CD14-positive monocyte (primary cell): ENCODE measurements around the gene ATF7IP2. TPM values are rescaled to one million over a fixed set of nuclear protein-coding genes. Genes with fewer than 3 reads are reported as not detected.

ENCODE experiments used
- DNase-seq, 3 donors: peaks; one replicate each; pipeline ENCODE4 v3.0.0-alpha.2; 2011 to 2022
- H2AFZ ChIP-seq: 2 replicates; pipeline ENCODE4 v1.6.0; 2012; ENCODE audit warnings: mild to moderate bottlenecking, low read depth, low read length, inconsistent platforms; ENCODE audit not compliant: insufficient read depth, poor library complexity, severe bottlenecking
- H3K27ac ChIP-seq, 2 donors: 1 replicate in 1 of 2; 2 replicates in 1 of 2; pipeline ENCODE4 v1.5.1; 2012 to 2013; ENCODE audit warnings: low read length in 2 of 2, control low read depth in 1 of 2, inconsistent platforms in 1 of 2, low read depth in 1 of 2, mild to moderate bottlenecking in 1 of 2
- H3K27me3 ChIP-seq, 2 donors: one replicate each; pipeline versions ENCODE4 v1.6.0 to v1.6.1; 2011 to 2013; ENCODE audit warnings: low read length in 2 of 2; ENCODE audit not compliant: control insufficient read depth in 2 of 2, insufficient read depth in 2 of 2
- H3K36me3 ChIP-seq, 2 donors: replicated peaks in 1 of 2; 1 replicate in 1 of 2; 2 replicates in 1 of 2; pipeline versions ENCODE4 v1.5.1 to v1.6.1; 2012 to 2013; ENCODE audit warnings: low read length in 2 of 2, control low read depth in 1 of 2, inconsistent platforms in 1 of 2, mild to moderate bottlenecking in 1 of 2; ENCODE audit not compliant: insufficient read depth in 2 of 2, control insufficient read depth in 1 of 2
- H3K4me1 ChIP-seq, 2 donors: 1 replicate in 1 of 2; 2 replicates in 1 of 2; pipeline versions ENCODE4 v1.5.1 to v1.6.1; 2012 to 2013; ENCODE audit warnings: low read length in 2 of 2, control low read depth in 1 of 2, inconsistent platforms in 1 of 2, mild to moderate bottlenecking in 1 of 2, moderate library complexity in 1 of 2; ENCODE audit not compliant: insufficient read depth in 2 of 2, control insufficient read depth in 1 of 2
- H3K4me2 ChIP-seq: replicated peaks from 2 replicates; pipeline ENCODE3; 2012; ENCODE audit warnings: low read length, moderate library complexity, mild to moderate bottlenecking; ENCODE audit not compliant: poor library complexity, severe bottlenecking; ENCODE audit errors: extremely low read depth
- H3K4me3 ChIP-seq, 3 experiments: fragments of 200-600 bp in 1 of 3; sonication (generic) in 1 of 3; replicated peaks in 1 of 3; 1 replicate in 2 of 3; 2 replicates in 1 of 3; pipeline ENCODE4 v1.5.1; 2011 to 2013; ENCODE audit warnings: low read length in 3 of 3, mild to moderate bottlenecking in 3 of 3, control low read depth in 2 of 3, low read depth in 2 of 3, inconsistent platforms in 1 of 3, moderate library complexity in 1 of 3
- H3K79me2 ChIP-seq: 2 replicates; pipeline ENCODE4 v1.6.0; 2012; ENCODE audit warnings: mild to moderate bottlenecking, control low read depth, inconsistent platforms, low read length, moderate library complexity; ENCODE audit not compliant: insufficient read depth
- H3K9ac ChIP-seq: 2 replicates; pipeline ENCODE4 v1.6.0; 2017; ENCODE audit warnings: low read length, mild to moderate bottlenecking; ENCODE audit not compliant: insufficient read depth, poor library complexity, severe bottlenecking
- H3K9me3 ChIP-seq, 2 donors: replicated peaks in 1 of 2; 1 replicate in 1 of 2; 2 replicates in 1 of 2; pipeline versions ENCODE4 v1.5.1 to v1.6.1; 2012 to 2013; ENCODE audit warnings: low read length in 2 of 2, control low read depth in 1 of 2; ENCODE audit not compliant: control insufficient read depth in 1 of 2, insufficient read depth in 1 of 2
- H4K20me1 ChIP-seq: 2 replicates; pipeline ENCODE4 v1.6.0; 2012; ENCODE audit warnings: mild to moderate bottlenecking, low read length, control low read depth, moderate library complexity; ENCODE audit not compliant: insufficient read depth
- H3K27ac Mint-ChIP-seq, 7 donors: one replicate each; pipeline ENCODE4 v1.8.0; 2020; ENCODE audit warnings: mild to moderate bottlenecking in 7 of 7, mixed read lengths in 7 of 7, moderate library complexity in 6 of 7, inconsistent platforms in 2 of 7
- H3K27me3 Mint-ChIP-seq, 3 donors: one replicate each; pipeline ENCODE4 v1.8.0; 2021 to 2022; ENCODE audit warnings: low read depth in 3 of 3, mild to moderate bottlenecking in 3 of 3, mixed read lengths in 3 of 3, moderate library complexity in 3 of 3, inconsistent platforms in 1 of 3
- H3K36me3 Mint-ChIP-seq, 2 donors: one replicate each; pipeline ENCODE4 v1.8.0; 2020; ENCODE audit warnings: mixed read lengths in 2 of 2, inconsistent platforms in 1 of 2, mild to moderate bottlenecking in 1 of 2
- H3K4me1 Mint-ChIP-seq: one replicate; pipeline ENCODE4 v1.8.0; 2020; ENCODE audit warnings: mild to moderate bottlenecking, mixed read lengths
- H3K4me3 Mint-ChIP-seq, 2 donors: one replicate each; pipeline ENCODE4 v1.8.0; 2020; ENCODE audit warnings: mild to moderate bottlenecking in 2 of 2, mixed read lengths in 2 of 2, moderate library complexity in 1 of 2
- H3K9me3 Mint-ChIP-seq, 7 donors: one replicate each; pipeline ENCODE4 v1.8.0; 2020 to 2022; ENCODE audit warnings: mixed read lengths in 7 of 7, mild to moderate bottlenecking in 6 of 7, moderate library complexity in 6 of 7, inconsistent platforms in 2 of 7
- WGBS: methylation state at CpG from one replicate; pipeline ENCODE4 v1.1.5; 2013; ENCODE audit warnings: missing lambda C conversion rate; ENCODE audit not compliant: insufficient coverage; 5-methylcytosine and 5-hydroxymethylcytosine counted together
- intact Hi-C, 2 donors: fragments of 100-400 bp; cut with micrococcal nuclease; formaldehyde crosslinking; loops; one replicate each; pipeline versions ENCODE4 v1.15.0 to v1.15.1; 2023
- polyA plus RNA-seq, 3 donors: library from polyadenylated mRNA; depleted of rRNA in 1 of 3; unstranded in 2 of 3; stranded (reverse) in 1 of 3; fragments of 300-500 nt in 2 of 3; fragments of >200 nt in 1 of 3; fragmentation: Illumina TruSeq in 2 of 3; gene quantifications; 1 replicate in 2 of 3; 2 replicates in 1 of 3; pipeline ENCODE4 v1.2.3, GENCODE V29; 2012 to 2021
- TF ChIP-seq, protein P1 (sequence below): fragments of 200-600 bp; IDR thresholded peaks from one replicate; pipeline ENCODE4 v1.8.0; 2022; ENCODE audit warnings: antibody characterized with exemption, mild to moderate bottlenecking

The ATF7IP2 gene
- polyA plus RNA-seq, 3 donors = 8.7 to 36.4 (median 11.9) TPM

GRCh38 chr16:10522966-10523365 lies 137.1 kb downstream of the ATF7IP2 start:
- TF ChIP-seq, protein P1, sequence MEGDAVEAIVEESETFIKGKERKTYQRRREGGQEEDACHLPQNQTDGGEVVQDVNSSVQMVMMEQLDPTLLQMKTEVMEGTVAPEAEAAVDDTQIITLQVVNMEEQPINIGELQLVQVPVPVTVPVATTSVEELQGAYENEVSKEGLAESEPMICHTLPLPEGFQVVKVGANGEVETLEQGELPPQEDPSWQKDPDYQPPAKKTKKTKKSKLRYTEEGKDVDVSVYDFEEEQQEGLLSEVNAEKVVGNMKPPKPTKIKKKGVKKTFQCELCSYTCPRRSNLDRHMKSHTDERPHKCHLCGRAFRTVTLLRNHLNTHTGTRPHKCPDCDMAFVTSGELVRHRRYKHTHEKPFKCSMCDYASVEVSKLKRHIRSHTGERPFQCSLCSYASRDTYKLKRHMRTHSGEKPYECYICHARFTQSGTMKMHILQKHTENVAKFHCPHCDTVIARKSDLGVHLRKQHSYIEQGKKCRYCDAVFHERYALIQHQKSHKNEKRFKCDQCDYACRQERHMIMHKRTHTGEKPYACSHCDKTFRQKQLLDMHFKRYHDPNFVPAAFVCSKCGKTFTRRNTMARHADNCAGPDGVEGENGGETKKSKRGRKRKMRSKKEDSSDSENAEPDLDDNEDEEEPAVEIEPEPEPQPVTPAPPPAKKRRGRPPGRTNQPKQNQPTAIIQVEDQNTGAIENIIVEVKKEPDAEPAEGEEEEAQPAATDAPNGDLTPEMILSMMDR = no peak
- peaks cover 0 to 1% (median 1%) of the 10 kb centered on the region in 3 donors for H3K27me3 Mint-ChIP-seq
- Histone ChIP-seq H3K36me3 (no peaks in the 10 kb centered on the region), H3K4me1 (no peaks in the 10 kb centered on the region), H3K9ac (no peak overlapping the region), H3K9me3 (no peaks in the 10 kb centered on the region), H2AFZ (no peak overlapping the region), H3K27me3 (no peaks in the 10 kb centered on the region), H3K4me2 (no peak overlapping the region), H3K4me3 (no peak overlapping the region), H3K79me2 (no peaks in the 10 kb centered on the region), H4K20me1 (no peaks in the 10 kb centered on the region), H3K27ac (no peak overlapping the region)
- DNase-seq = peak in 1 of 3 donors; percentile 55
- no peak overlapping the region for H3K4me3 Mint-ChIP-seq
- H3K9me3 Mint-ChIP-seq = peaks cover 0 to 7% (median 2%) of the 10 kb centered on the region in 7 donors
- intact Hi-C loops = loop anchor here in 1 of 2 donors (10.0 kb wide), 1 partner anchor 122 kb away; no protein-coding TSS in a partner anchor
- H3K36me3 Mint-ChIP-seq = no peaks in the 10 kb centered on the region
- peaks cover 6% of the 10 kb centered on the region for H3K4me1 Mint-ChIP-seq
- WGBS = 0% methylated on average over 1 of the region's 2 CpGs
- no peak overlapping the region for H3K27ac Mint-ChIP-seq

GRCh38 chr16:10525214-10525825 lies 139.5 kb downstream of the ATF7IP2 start:
- Mint-ChIP-seq H3K9me3 (peaks cover 0 to 3% (median 0%) of the 10 kb centered on the region in 7 donors), H3K27me3 (peaks cover 0 to 1% (median 0%) of the 10 kb centered on the region in 3 donors), H3K4me1 (peaks cover 6% of the 10 kb centered on the region), H3K4me3 (no peak overlapping the region), H3K36me3 (no peaks in the 10 kb centered on the region), H3K27ac (no peak overlapping the region)
- Histone ChIP-seq H3K27me3 (no peaks in the 10 kb centered on the region), H3K9me3 (no peaks in the 10 kb centered on the region), H3K4me3 (no peak overlapping the region), H3K36me3 (no peaks in the 10 kb centered on the region), H2AFZ (no peak overlapping the region), H3K9ac (no peak overlapping the region), H4K20me1 (no peaks in the 10 kb centered on the region), H3K79me2 (no peaks in the 10 kb centered on the region), H3K4me1 (no peaks in the 10 kb centered on the region), H3K4me2 (no peak overlapping the region), H3K27ac (no peak overlapping the region)
- TF ChIP-seq, protein P1 = no peak
- no peak for DNase-seq
- intact Hi-C loops = loop anchor here in 1 of 2 donors (10.0 kb wide), 1 partner anchor 119 kb away; no protein-coding TSS in a partner anchor
- WGBS = 100% methylated on average over 1 of the region's 6 CpGs
